Testis (tissue), 3 donors: ENCODE measurements around the gene PGK1. TPM values are rescaled to one million over a fixed set of nuclear protein-coding genes. Genes with fewer than 3 reads are reported as not detected.

ENCODE experiments used
- DNase-seq: peaks from one replicate; pipeline ENCODE4 v3.0.0-alpha.2; 2019
- H3K27ac ChIP-seq, 2 donors: fragments of 200-600 bp; sonication (generic); one replicate each; pipeline ENCODE4 v1.5.1; 2019
- H3K27me3 ChIP-seq: fragments of 200-600 bp; sonication (generic); one replicate; pipeline ENCODE4 v1.5.1; 2019
- H3K36me3 ChIP-seq: fragments of 200-600 bp; sonication (generic); one replicate; pipeline ENCODE4 v1.5.1; 2017; ENCODE audit warnings: low read depth; ENCODE audit errors: missing control alignments
- H3K4me1 ChIP-seq: fragments of 200-600 bp; sonication (generic); one replicate; pipeline ENCODE4 v1.5.1; 2019
- H3K4me3 ChIP-seq, 2 donors: fragments of 200-600 bp; sonication (generic); one replicate each; pipeline ENCODE4 v1.5.1; 2017 to 2019
- H3K9me3 ChIP-seq: fragments of 200-600 bp; sonication (generic); one replicate; pipeline ENCODE4 v1.5.1; 2017
- CTCF ChIP-seq, 3 experiments: fragments of 450-650 bp in 2 of 3; fragments of 200-600 bp in 1 of 3; sonication (generic) in 1 of 3; IDR thresholded peaks; one replicate each; pipeline ENCODE4 v1.5.1; 2016 to 2019; ENCODE audit warnings: antibody characterized with exemption in 3 of 3, mild to moderate bottlenecking in 2 of 3, moderate library complexity in 1 of 3
- POLR2A ChIP-seq: fragments of 450-650 bp; IDR thresholded peaks from one replicate; pipeline ENCODE4 v1.6.1; 2017; ENCODE audit warnings: antibody characterized with exemption, mild to moderate bottlenecking, moderate library complexity
- WGBS, 2 donors: methylation state at CpG; one replicate each; pipeline ENCODE4 v1.1.5; 2018; 5-methylcytosine and 5-hydroxymethylcytosine counted together
- intact Hi-C: fragments of 100-400 bp; cut with DNase I; formaldehyde crosslinking; loops from one replicate; pipeline ENCODE4 v1.15.1; 2023; ENCODE audit warnings: low total_unique reads
- polyA plus RNA-seq: library from polyadenylated mRNA; stranded (reverse); fragments of 350-450 nt; fragmentation: Illumina TruSeq; extraction: RNeasy Lipid Tissue Mini Kit (QIAGEN cat#74804); gene quantifications from one replicate; pipeline ENCODE4 v1.2.3, GENCODE V29; 2014; ENCODE audit warnings: low read depth, low replicate concordance; ENCODE audit not compliant: insufficient read depth
- total RNA-seq, 2 donors: library from RNA; depleted of rRNA; stranded (reverse); fragments of >200 nt; gene quantifications; one replicate each; pipeline ENCODE4 v1.2.3, GENCODE V29; 2016

PGK1 gene
- total and polyA plus RNA-seq, 3 donors from 2014 or later, result 69.1 to 109 (median 100.0) TPM

GRCh38 chrX:78092296-78092695 is 11.8 kb upstream of the PGK1 start:
- WGBS, 2 donors, result 46% methylated on average over 2 of the region's 2 CpGs; no CpG with 5 or more reads in 1 of the 2 donors
- DNase-seq, result no peak
- intact Hi-C loops, result no loop called here

GRCh38 chrX:78098108-78098507 is 5.9 kb upstream of the PGK1 start:
- H3K27ac ChIP-seq, result no peak overlapping the region
- H3K4me1 ChIP-seq, result no peaks in the 10 kb centered on the region
- intact Hi-C loops, result no loop called here
- no peaks in the 10 kb centered on the region for H3K27me3 ChIP-seq
- no peaks in the 10 kb centered on the region for H3K36me3 ChIP-seq
- H3K4me3 ChIP-seq, result no peak overlapping the region
- no peak for TF ChIP-seq CTCF (IDR thresholded peaks at IDR 0.05)
- TF ChIP-seq POLR2A, result no peak
- no peak for DNase-seq
- H3K9me3 ChIP-seq, result no peaks in the 10 kb centered on the region

More at GRCh38 chrX:78092296-78092695, 11.8 kb upstream of the PGK1 start:
- no peak overlapping the region for H3K4me3 ChIP-seq
- no peak for TF ChIP-seq POLR2A
- H3K36me3 ChIP-seq, result no peaks in the 10 kb centered on the region
- H3K27me3 ChIP-seq, result no peaks in the 10 kb centered on the region
- no peak overlapping the region for H3K27ac ChIP-seq
- no peaks in the 10 kb centered on the region for H3K9me3 ChIP-seq
- no peaks in the 10 kb centered on the region for H3K4me1 ChIP-seq

- no peaks in the 10 kb centered on the region for H3K36me3 ChIP-seq
- DNase-seq, result peak; percentile 41
- no peak for TF ChIP-seq CTCF (IDR thresholded peaks at IDR 0.05)
- TF ChIP-seq POLR2A, result no peak
- H3K4me3 ChIP-seq, result no peak overlapping the region
- H3K4me1 ChIP-seq, result no peaks in the 10 kb centered on the region
- no peaks in the 10 kb centered on the region for H3K27me3 ChIP-seq
- WGBS, 2 donors, result 67 to 78% methylated on average over 1 of the region's 1 CpG
- no peak overlapping the region for H3K27ac ChIP-seq
- intact Hi-C loops, result no loop called here
- H3K9me3 ChIP-seq, result no peaks in the 10 kb centered on the region
These were observed 2.0 kb upstream of the PGK1 start for GRCh38 chrX:78102091-78102490.

GRCh38 chrX:78103001-78103622 is 936 bp upstream of the PGK1 start:
- Histone ChIP-seq H3K36me3 (no peaks in the 10 kb centered on the region), H3K4me1 (no peaks in the 10 kb centered on the region), H3K9me3 (no peaks in the 10 kb centered on the region), H3K27ac (peak overlapping the region; percentile 84 to 86), H3K4me3 (peak overlapping the region; percentile 67 to 85), H3K27me3 (no peaks in the 10 kb centered on the region)
- intact Hi-C loops, result no loop called here
- WGBS, 2 donors, result 50 to 69% methylated on average over 18 to 23 of the region's 23 CpGs
- TF ChIP-seq CTCF (IDR thresholded peaks at IDR 0.05), result no peak
- no peak for TF ChIP-seq POLR2A
- DNase-seq, result no peak

GRCh38 chrX:78104447-78105176 is 564 bp downstream of the PGK1 start:
- H3K27me3 ChIP-seq, result no peaks in the 10 kb centered on the region
- no peaks in the 10 kb centered on the region for H3K9me3 ChIP-seq
- WGBS, 2 donors, result 0% methylated on average over 8 to 19 of the region's 27 CpGs
- DNase-seq, result peak; percentile 46
- H3K4me1 ChIP-seq, result no peaks in the 10 kb centered on the region
- peak overlapping the region; percentile 85 to 91 for H3K27ac ChIP-seq
- intact Hi-C loops, result no loop called here
- TF ChIP-seq POLR2A (no peak), CTCF (IDR thresholded peaks at IDR 0.05) (no peak)
- H3K36me3 ChIP-seq, result no peaks in the 10 kb centered on the region
- H3K4me3 ChIP-seq, result peak overlapping the region; percentile 67 to 85
